HUES6 (cell line): ENCODE data around the gene TOP3B.
A peak's percentile ranks its signal among the peaks of the same experiment; 100 is the strongest.

Source experiments
- H3K27ac ChIP-seq: 2 replicates; pipeline ENCODE4 v1.7.0; 2013; ENCODE audit warnings: low read depth, mild to moderate bottlenecking, low read length, inconsistent platforms
- H3K27me3 ChIP-seq: 2 replicates; pipeline ENCODE4 v1.6.1; 2013; ENCODE audit warnings: low read length; ENCODE audit not compliant: control insufficient read depth, insufficient read depth
- H3K36me3 ChIP-seq: 2 replicates; pipeline ENCODE4 v1.6.1; 2013; ENCODE audit warnings: low read length; ENCODE audit not compliant: control insufficient read depth, insufficient read depth
- H3K4me1 ChIP-seq: 2 replicates; pipeline ENCODE4 v1.6.1; 2013; ENCODE audit warnings: low read length; ENCODE audit not compliant: control insufficient read depth, insufficient read depth
- H3K4me3 ChIP-seq: 2 replicates; pipeline ENCODE4 v1.5.1; 2013; ENCODE audit warnings: low read depth, low read length
- H3K9ac ChIP-seq: one replicate; pipeline ENCODE4 v1.6.1; 2013; ENCODE audit warnings: mild to moderate bottlenecking, low read length
- H3K9me3 ChIP-seq: 2 replicates; pipeline ENCODE4 v1.6.1; 2013; ENCODE audit warnings: low read depth, low read length; ENCODE audit not compliant: control insufficient read depth, insufficient read depth

The TOP3B gene

DNA sequence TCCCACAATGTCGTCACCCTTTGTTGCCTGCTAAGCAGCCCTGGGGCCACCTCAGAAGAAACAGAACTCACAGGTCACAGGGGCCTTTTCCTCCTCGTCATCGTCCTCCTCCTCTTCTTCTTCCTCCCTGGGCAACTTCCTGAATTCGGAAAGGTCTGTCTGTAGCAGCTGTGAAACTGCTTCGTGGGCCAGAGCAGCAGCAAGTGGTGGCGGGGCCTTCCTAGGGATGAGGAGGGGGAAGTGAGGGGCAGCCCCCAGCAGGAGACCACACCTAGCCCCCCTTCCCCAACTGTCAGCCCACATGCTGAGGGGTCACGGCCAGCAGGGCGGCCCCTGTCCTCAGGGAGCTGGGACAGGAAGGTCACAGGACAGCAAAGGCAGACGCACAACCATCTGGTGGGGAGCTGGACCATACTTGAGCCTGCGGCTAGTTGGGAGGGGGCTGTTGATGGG is 43.1 kb downstream of the TOP3B start:
- Histone ChIP-seq H3K4me1 (peaks cover 17% of the 10 kb centered on the region), H3K9ac (no peak overlapping the region), H3K36me3 (peaks cover 14% of the 10 kb centered on the region), H3K27me3 (no peaks in the 10 kb centered on the region), H3K4me3 (no peak overlapping the region), H3K9me3 (no peaks in the 10 kb centered on the region), H3K27ac (no peak overlapping the region)

DNA sequence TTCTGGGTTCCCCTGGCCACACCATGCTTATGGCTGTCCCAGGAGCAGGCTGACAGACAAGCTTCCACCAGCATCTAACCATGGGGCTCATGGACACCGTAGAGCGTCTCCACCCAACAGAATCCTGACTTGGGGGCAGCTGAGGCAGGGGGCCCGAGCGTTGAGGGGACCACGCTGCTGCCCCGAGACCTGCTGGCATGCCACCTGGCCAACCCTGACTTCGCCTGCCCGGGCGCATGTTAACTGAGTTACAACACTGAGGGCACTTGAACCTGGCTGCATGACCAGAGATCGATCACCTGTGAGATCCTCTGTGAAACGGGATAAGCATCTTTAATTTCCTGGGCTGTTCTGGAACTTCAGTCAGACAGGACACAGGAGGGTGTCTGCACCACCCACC is 43.7 kb downstream of the TOP3B start:
- H3K4me3 ChIP-seq: no peak overlapping the region; the same call in 1 of the 2 replicates
- no peak overlapping the region for H3K9ac ChIP-seq
- peaks cover 9% of the 10 kb centered on the region for H3K36me3 ChIP-seq
- no peak overlapping the region for H3K27ac ChIP-seq
- H3K4me1 ChIP-seq: peaks cover 17% of the 10 kb centered on the region
- no peaks in the 10 kb centered on the region for H3K27me3 ChIP-seq
- H3K9me3 ChIP-seq: no peaks in the 10 kb centered on the region

DNA sequence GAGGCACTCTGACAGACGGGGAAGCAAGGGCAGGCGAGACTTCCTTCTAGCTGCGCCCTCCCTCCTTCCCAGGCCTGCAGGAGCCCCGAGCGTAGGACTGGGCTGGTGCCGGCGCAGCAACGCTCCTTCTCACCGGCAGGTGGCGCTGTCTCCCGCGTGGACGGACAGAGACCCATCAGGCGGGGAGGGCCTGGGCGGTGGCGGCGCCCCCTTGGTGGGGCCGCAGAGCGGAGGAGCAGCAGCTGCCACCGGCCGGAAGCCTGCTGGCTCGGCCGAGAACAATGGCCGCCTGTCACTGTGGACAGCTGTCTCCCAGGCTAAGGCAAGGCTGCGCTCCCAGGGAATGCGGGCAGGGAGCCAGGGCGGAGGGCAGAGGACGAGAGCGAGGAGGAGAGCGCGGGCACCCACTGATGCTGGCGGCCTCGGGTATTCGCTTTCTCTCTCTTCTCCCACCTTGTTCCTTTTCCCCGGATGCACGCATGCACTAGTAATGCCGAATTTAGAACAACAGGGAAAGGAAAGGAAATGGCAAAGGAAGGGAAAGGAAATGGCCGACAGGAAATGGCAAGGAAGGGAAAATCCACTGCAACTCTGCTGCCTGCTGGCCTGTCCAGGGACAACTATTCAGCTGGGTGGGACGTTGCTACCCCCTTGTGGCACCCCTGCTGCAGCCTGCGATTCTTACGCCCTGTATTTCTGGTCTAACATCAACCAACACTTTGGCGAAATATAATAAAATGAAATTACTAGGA is 44.3 kb downstream of the TOP3B start:
- Histone ChIP-seq H3K36me3 (peaks cover 16% of the 10 kb centered on the region), H3K4me1 (peaks cover 17% of the 10 kb centered on the region)

DNA sequence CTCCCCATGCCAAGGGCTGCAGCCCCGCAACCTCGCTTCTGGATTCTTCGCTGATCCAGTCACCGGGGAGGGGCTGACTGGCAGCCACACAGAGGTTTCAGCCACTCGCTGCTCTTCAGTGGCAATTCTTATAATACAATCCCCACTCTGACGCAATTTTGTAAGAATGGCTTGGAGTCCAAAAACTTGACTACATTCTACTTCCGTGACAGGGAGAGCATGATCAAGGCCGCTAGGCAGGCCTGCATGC is 44.8 kb downstream of the TOP3B start:
- H3K27me3 ChIP-seq: no peaks in the 10 kb centered on the region
- no peak overlapping the region for H3K27ac ChIP-seq
- H3K4me3 ChIP-seq: peak overlapping the region; percentile 86
- peaks cover 21% of the 10 kb centered on the region for H3K36me3 ChIP-seq
- H3K9me3 ChIP-seq: no peaks in the 10 kb centered on the region
- H3K4me1 ChIP-seq: peaks cover 17% of the 10 kb centered on the region
- H3K9ac ChIP-seq: peak overlapping the region; percentile 94

More for the DNA sequence above, 44.3 kb downstream of the TOP3B start:
- Histone ChIP-seq H3K4me3 (peak overlapping the region; percentile 86), H3K27me3 (no peaks in the 10 kb centered on the region), H3K27ac (peak overlapping the region; percentile 85; the same call in 1 of the 2 replicates), H3K9me3 (no peaks in the 10 kb centered on the region), H3K9ac (peak overlapping the region; percentile 94)

DNA sequence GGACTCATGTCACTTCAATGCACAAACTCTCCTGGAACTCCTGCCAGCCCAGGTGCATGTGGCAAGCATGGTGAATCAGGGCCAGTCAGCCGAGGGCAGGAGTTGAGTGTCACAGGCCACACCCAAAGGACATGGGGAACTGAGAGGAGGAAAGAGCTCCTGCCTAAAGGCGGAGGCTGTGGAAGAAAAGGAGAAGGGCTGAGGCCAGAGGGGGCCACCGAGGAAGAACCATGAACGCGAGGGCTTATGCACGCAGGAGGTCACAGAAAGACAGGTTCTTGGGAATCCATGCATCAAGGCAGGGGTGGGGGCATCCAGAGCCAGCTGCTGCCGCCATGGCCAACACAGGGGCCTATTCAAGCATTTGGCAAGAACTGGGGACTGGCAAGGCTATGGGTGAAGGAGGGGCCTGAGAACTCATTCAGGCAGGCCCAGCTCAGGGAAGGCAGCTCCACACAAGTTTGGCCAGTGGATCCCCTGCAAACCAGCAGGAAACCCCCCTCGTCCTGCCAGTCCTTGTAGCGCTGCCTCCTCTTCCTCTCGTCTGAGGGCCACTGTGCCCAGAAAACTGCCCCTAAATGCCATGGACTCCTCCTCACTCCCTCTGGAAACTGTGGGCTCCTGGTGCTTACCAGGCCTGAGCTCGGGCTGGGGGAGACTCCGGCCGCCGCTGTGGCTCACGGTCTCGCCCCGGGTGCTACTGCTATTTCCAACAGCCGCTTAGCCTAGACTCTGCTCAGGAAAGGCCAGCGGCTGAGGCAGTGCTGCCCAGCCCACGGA is 45.4 kb downstream of the TOP3B start:
- Histone ChIP-seq H3K27me3 (no peaks in the 10 kb centered on the region), H3K4me3 (peak overlapping the region; percentile 86; the same call in 1 of the 2 replicates)

DNA sequence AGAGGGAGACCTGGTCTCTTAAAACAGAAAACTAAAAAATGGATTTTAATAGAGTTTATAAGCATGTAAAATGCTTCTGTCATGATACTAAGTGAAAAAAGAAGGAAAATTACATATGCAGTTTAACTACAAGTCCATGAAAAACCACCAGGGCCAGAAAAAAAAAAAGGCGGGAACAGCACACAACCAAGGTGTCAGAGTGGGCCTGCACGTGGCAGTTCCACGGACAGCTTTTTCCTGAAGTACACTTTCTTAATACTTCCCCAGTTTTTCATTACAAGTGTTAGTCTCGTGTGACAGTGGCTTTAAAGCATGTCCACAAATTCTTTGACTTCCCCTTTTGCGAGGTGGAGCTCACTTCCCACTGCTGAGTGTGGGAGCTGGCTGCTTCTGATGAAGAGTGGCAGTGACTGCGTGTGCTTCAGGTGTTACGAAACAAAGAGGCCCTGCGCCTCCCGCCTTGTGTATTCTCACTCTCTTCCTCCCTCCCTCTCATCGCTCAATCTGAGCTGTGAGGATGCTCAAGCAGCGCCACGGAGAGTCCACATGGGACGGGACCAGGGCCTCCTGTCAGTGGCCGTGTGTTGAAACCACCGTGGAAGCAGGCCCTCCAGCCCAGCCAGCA is 46.3 kb downstream of the TOP3B start:
- Histone ChIP-seq H3K27me3 (no peaks in the 10 kb centered on the region), H3K4me3 (no peak overlapping the region), H3K27ac (no peak overlapping the region), H3K4me1 (peaks cover 17% of the 10 kb centered on the region), H3K36me3 (peaks cover 28% of the 10 kb centered on the region), H3K9ac (no peak overlapping the region), H3K9me3 (no peaks in the 10 kb centered on the region)

More for the DNA sequence above, 45.4 kb downstream of the TOP3B start:
- Histone ChIP-seq H3K9ac (peak overlapping the region; percentile 94), H3K9me3 (no peaks in the 10 kb centered on the region), H3K4me1 (peaks cover 17% of the 10 kb centered on the region), H3K36me3 (peaks cover 26% of the 10 kb centered on the region), H3K27ac (no peak overlapping the region)

DNA sequence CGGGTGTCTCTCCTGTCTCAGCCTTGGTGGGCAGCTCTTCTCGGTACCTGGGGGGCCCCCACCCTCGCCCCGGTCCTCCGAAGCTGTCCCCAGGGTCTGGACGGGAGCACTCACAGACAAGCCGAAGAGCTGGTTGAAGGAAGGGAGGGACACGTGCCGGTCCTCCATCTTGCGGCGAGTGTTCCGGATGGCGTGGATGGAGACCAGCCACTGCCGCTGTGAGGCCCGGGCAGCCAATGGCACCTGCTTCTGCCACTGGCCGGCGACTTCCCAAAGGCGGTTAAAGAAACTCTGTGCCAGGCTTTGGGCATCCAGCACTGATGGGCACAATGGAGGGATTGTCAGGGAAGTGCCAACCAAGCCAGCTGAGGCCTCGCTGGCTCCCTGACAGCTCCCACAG is 48.7 kb downstream of the TOP3B start:
- Histone ChIP-seq H3K9me3 (no peaks in the 10 kb centered on the region), H3K9ac (no peak overlapping the region), H3K4me1 (peaks cover 17% of the 10 kb centered on the region), H3K27me3 (no peaks in the 10 kb centered on the region), H3K27ac (no peak overlapping the region), H3K36me3 (peaks cover 40% of the 10 kb centered on the region), H3K4me3 (no peak overlapping the region)

DNA sequence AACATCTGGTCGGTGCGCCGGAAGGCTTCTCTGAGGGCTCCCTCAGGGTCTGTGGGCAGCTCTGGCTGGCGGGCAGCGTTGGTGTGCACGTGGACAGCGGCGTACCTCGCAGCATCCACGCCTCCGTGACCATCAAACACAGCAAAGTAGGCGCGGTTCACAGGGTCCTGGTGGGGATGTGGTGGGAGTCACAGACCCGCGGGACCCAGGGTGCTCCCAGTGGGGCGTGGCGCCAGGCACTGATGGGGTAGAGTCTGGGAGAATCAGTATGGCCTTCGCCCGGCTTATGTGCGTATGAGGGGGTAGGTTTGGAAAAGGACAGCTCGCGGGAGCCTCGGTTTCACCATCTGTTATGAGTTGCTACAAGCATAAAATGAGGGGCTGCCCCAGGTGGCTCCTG is 49.2 kb downstream of the TOP3B start:
- Histone ChIP-seq H3K4me1 (peaks cover 17% of the 10 kb centered on the region), H3K27me3 (no peaks in the 10 kb centered on the region), H3K36me3 (peaks cover 40% of the 10 kb centered on the region), H3K27ac (no peak overlapping the region), H3K9ac (no peak overlapping the region), H3K9me3 (no peaks in the 10 kb centered on the region), H3K4me3 (no peak overlapping the region)

DNA sequence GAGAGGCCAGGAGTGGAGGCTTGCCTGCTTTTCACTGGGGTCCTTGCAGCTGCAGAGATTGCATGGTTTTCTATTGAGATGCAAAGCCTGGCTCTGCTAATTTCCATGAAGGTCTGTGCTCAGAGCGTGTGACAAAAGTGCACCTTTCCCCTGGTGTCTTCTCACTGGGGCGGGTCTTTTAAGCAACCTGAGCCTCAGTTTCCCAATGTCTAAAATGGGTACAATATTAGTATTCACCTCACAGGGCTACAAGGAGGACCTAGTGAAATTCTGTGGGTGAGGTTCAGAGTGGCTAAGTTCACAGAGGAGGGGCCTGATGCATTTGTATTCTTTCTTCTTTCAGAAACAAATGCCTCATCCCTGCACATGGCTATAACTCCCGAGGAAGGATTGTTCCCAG is 50.2 kb downstream of the TOP3B start:
- Histone ChIP-seq H3K27ac (no peak overlapping the region), H3K4me1 (peaks cover 15% of the 10 kb centered on the region), H3K9me3 (no peaks in the 10 kb centered on the region), H3K4me3 (no peak overlapping the region), H3K9ac (no peak overlapping the region), H3K36me3 (peaks cover 40% of the 10 kb centered on the region), H3K27me3 (no peaks in the 10 kb centered on the region)

DNA sequence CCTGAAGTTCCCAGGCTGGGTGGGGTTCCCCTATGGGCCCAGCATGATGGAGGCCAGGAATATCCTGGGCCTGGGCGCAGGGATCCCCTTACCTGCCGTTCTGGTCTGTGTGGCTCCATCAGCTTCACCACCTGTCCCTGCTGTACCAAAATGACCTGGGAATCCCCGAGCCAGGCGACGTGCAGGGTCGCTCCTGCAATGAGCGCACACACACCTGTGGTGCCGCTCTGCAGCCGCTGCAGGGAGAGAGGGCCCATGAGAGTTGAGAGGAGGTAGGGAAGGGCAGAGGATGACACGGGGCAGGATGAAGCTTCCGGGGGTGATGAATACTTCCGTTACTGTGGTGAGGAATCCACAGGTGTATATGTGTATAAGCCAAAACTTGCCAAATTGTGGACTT is 51.5 kb downstream of the TOP3B start:
- Histone ChIP-seq H3K4me3 (no peak overlapping the region), H3K4me1 (peaks cover 25% of the 10 kb centered on the region), H3K36me3 (peaks cover 32% of the 10 kb centered on the region), H3K9me3 (no peaks in the 10 kb centered on the region), H3K27ac (no peak overlapping the region), H3K9ac (no peak overlapping the region), H3K27me3 (no peaks in the 10 kb centered on the region)

DNA sequence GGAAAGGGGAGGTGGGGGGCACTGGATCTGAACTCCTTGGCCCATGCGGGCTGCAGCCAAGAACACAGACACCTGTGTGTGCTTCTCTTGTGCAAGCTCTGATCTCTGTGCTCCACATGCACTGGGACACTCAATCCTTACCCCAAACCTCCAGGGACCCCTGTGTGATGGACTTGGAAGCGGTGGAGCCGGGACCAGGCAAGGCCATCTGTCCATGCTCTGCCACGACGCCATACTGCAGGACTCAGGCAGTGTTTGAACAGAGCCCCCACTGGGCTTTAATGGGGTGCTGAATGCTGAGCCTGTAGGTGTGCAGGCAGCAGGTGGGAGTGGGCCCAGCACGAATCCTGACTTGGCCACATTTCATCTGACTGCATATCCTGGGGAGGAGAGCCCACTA is 53.3 kb downstream of the TOP3B start:
- peaks cover 35% of the 10 kb centered on the region for H3K4me1 ChIP-seq
- no peak overlapping the region for H3K4me3 ChIP-seq
- H3K9ac ChIP-seq: no peak overlapping the region
- peaks cover 32% of the 10 kb centered on the region for H3K36me3 ChIP-seq
- no peaks in the 10 kb centered on the region for H3K9me3 ChIP-seq
- H3K27ac ChIP-seq: no peak overlapping the region
- H3K27me3 ChIP-seq: no peaks in the 10 kb centered on the region
